Ishikawa (cell line): Measurements from ENCODE around the gene TBL2.

Source experiments
- CEBPB ChIP-seq: IDR thresholded peaks from 2 replicates; pipeline ENCODE4 v1.6.1; 2012
- FOXM1 ChIP-seq: IDR thresholded peaks from 2 replicates; pipeline ENCODE4 v1.6.1; 2012; ENCODE audit warnings: low read depth, borderline replicate concordance
- REST ChIP-seq: IDR thresholded peaks from 2 replicates; pipeline ENCODE4 v1.6.1; 2012; ENCODE audit warnings: low read depth, mild to moderate bottlenecking
- TEAD4 ChIP-seq: IDR thresholded peaks from 2 replicates; pipeline ENCODE4 v1.6.1; 2012

- TF ChIP-seq CEBPB (no peak), TEAD4 (no peak), REST (no peak), FOXM1 (no peak)
Observed at GRCh38 chr7:73595358-73595757, 17.0 kb upstream of the TBL2 start.
